NCI-H2196 treated with DMSO at 0.1 percent for 48 hours (cell line): ENCODE measurements around the gene NUP153.
"Not testable (repeated sequence)": the region's sequence is repeated elsewhere in the genome, so short reads cannot be mapped to it uniquely, and the experiment has no call there.

Experiments used
- DNase-seq: peaks from one replicate; lab custom pipeline; 2025; ENCODE audit not compliant: unreplicated experiment; lab: John Stamatoyannopoulos, UW

The NUP153 gene

GRCh38 chr6:17606606-17607005, 100.1 kb downstream of the NUP153 start:
- DNase-seq: no peak

DNA sequence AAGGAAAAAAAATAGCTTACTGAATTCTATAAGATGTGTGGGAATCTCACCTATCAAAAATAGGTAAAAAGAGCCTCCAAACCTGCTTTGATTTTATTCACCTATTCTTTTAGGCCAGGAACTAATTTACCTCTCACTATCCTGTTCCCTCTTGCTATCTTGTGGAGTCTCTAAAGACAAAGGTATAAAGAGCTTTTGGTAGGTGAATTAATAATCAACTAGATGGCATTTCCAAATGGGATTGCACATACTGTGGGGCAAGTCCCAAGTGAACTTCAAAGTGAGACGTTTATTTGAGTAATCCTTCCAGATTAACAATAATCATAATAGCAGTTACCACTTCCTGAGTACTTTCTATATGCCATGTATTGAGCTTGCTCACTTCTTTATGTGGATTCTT, 103.8 kb downstream of the NUP153 start:
- no peak for DNase-seq

DNA sequence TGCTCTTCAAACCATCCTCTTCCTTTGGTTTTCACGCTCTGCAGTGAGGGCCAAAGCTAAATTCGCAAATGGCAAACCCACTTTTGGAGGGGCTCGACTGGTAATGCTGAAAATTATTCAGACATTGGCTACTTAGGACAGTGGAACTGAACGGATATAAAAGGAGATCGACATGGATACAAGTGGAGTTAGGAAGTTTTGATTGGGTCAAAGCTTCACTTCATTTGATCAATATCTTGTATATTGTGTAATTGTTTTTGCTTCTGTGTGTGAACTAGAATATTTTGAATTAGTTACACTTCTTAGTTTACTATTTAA, 105.4 kb downstream of the NUP153 start:
- DNase-seq: no peak

GRCh38 chr6:17600527-17601385, 106.0 kb downstream of the NUP153 start:
- no peak for DNase-seq

DNA sequence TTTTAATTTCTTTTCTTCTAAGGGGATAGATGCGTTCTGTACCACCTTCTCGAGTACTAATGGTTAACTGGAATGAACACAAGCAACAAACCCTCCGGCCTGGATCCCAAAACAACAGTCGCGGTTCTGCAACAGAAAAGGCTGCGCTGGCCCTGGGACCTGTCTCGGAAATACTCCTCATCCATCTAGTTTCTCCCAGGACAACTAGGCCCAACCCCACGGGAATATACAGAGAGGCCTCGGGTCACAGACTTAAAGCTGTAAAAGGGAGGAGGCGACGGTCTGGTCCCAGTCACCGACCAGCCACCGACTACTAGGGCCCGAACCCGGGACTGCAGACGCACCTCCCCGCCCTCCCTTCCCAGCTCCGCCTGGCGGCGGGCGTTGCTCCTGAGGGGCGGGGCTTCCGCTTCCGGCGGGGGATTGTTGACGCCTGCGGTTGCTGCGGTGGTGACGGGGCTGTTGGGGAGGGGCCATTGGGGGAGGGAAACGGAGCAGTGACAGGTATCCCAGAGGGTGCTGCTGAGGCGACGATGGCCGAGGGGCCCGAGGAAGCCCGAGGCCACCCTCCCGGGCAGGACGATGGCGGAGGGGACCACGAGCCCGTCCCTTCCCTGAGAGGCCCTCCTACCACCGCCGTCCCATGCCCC, 106.7 kb downstream of the NUP153 start, which contains the start of gene FAM8A1:
FAM8A1 (plus strand) TSS at position 426 of the 650 bp plus-strand sequence; CDS start at position 534, 108 bp downstream.
- peak; percentile 86 for DNase-seq

DNA sequence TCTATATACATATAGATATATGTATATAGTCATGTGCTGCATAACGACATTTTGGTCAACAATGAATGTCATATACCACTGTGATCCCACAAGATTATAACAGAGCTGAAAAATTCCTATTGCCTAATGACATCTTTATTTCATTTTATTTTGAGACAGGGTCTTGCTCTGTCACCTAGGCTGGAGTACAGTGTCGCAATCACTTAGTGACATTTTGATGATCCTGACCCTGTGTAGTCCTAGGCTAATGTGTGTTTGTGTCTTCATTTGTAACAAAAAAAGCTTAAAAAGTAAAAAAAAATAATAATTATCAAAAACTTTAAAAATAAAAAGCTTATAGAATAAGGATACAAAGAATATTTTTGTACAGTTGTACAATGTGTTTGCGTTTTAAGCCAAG, 110.6 kb downstream of the NUP153 start:
- DNase-seq: no peak

DNA sequence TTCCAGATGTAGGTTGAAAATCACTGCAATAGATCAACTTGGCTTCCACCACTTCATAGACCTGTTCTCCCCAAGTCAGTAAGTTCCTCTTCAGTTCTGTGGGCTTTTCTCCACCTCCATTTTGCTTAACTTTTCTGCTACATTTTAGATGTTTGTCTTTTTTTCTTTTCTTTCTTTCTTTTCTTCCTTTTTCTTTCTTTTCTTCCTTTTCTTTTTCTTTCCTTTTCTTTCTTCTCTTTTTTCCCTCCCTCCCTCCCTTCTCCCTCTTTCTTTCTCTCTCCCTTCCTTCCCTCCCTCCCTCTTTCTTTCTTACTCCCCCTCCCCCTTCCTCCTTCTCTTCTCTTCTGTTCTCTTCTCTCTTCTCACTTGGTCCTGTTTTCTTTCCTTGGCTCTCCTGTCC, 113.5 kb downstream of the NUP153 start:
- DNase-seq: no peak

GRCh38 chr6:17591287-17591686, 115.4 kb downstream of the NUP153 start:
- no peak for DNase-seq

DNA sequence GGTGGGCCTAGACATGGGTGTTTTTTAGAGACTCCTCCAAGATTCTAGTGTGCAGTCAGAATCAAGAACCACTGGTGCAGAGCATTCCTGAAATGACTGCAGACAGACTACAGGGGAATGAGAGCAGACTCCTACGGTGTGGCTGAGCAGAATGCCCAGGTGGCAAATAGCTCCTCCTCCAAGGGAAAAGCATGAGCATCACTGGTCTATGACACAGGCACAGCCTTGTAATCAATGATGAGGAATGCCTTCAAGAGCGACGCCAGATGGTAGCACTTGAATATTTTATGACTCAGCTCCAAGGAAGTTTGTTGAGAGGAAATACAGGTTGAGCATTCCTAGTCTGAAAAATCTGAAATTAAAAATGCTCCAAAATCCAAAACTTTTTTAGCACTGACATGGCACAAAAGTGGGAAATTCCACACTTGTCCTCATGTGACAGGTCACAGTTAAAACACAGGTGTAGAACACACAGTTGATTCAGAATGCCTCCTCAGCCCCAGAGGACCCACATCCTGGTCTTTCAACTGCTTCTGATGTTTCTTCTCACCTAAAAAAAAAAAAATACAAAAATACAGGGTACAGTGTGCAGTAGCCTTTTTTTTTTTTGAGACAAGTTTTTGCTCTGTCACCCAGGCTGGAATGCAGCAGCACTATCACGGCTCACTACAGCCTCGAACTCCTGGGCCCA, 117.2 kb downstream of the NUP153 start:
- DNase-seq: peak; percentile 44

DNA sequence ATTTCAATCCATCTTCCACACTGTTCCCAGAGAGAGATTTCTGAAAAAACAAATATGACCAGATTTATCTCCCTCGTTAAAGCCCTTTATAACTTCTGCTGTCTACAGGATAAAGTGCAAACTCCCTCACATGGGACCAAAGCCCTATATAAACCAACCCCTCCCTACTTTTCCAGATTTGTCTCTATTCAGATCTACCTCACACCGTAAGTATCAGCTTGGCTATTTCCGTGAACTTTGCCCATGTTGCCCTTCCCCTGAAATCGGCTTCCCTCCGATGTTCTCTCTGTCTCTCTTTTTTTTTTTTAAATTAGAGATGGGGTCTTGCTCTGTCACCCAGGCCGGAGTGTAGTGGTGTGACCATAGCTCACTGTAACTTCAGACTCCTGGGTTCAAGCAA, 118.7 kb downstream of the NUP153 start:
- no peak for DNase-seq

DNA sequence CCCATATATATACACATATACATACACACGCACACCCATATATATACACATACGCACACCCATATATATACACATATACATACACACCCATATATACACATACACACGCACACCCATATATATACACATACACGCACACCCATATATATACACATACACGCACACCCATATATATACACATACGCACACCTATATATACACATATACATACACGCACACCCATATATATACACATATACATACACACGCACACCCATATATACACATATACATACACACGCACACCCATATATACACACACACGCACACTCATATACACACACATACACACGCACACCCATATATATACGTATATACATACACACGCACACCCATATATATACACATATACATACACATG, 120.1 kb downstream of the NUP153 start:
- DNase-seq: not testable (repeated sequence)

DNA sequence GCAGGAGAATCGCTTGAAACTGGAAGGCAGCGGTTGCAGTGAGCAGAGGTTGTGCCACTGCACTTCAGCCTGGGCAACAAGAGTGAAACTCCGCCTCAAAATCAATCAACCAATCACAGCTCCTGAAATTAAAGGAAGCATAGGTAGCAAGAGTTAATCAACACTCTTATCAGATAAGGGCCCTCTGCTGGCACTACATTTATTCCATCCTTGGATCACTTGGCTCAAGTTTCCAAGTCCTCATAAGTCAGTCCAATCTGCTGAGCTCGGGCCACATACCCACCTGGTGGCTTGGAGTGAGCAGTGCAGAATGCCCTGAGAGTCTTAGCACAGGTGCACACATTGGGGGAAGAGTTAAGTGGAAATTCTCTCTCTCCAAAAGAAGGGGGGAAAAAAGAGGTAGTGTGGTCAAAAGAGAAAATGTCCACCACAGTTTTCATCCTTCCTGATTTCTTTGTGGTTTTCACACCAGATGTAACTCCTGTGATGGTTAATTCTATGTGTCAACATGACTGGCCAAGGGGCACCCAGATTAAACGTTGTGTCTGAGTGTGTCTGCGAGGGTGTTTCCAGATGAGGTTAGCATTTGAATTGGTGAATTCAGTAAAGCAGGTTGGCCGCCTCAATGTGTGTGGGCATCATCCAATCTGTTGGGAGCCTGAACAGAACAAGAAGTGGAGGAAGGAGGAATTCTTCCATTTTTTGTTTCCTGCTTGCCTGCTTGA, 120.8 kb downstream of the NUP153 start:
- DNase-seq: no peak

- no peak for DNase-seq
Observed at GRCh38 chr6:17584241-17584803, 122.4 kb downstream of the NUP153 start.

- DNase-seq: no peak
Observed at GRCh38 chr6:17583811-17584210, 122.9 kb downstream of the NUP153 start.

GRCh38 chr6:17581282-17581681, 125.4 kb downstream of the NUP153 start:
- not testable (repeated sequence) for DNase-seq

- no peak for DNase-seq
Observed at GRCh38 chr6:17580518-17581048, 126.1 kb downstream of the NUP153 start.

DNA sequence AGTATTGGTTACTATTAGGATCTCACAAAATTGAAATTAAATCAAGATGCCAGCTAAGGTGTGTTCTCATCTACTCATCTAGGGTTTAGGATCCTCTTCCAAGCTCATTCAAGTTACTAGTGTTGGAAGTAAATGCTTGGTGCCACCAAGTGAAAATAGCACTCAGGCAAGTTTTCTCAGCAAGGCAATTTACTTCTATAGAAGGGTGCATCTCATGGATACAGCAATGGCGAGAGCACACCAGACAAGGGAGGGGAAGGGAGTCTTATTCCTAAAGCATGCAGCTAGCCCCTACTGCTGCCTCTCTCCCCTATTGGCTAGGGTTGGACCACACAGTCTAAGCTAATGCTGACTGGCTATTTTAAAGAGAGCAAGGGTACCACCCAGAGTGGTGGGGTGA, 129.7 kb downstream of the NUP153 start:
- DNase-seq: no peak

DNA sequence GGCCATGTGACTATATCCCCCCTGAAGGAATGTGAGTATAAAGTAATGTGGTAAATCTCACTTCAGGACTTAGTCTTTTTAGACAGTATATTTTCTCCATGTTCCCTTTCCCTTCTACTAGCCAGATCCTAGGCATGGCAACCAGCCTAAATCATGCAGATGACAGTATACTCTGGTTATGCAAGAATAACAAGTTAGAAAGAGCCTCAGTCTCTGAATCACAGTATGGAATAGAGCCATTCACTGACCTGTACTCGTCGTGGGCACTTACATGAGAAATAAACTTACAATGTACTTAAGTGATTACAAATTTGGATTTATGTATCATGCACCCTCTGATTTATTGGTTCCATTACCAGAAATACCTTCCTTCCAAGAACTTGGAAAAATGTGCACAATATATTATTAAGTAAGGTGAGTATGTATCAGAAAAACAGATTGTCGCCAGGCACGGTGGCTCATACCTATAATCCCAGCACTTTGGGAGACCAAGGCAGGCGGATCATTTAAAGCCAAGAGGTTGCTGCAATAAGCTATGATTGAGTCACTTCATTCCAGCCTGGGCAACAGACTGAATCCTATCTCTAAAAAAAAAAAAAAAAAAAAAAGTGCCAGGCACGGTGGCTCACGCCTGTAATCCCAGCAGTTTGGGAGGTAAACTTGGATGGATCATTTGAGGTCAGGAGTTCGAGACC, 131.7 kb downstream of the NUP153 start:
- no peak for DNase-seq

GRCh38 chr6:17565399-17565798, 141.3 kb downstream of the NUP153 start:
- DNase-seq: no peak
